ENCODE measurements around the gene EVC2. TPM values are rescaled to one million over a fixed set of nuclear protein-coding genes. Genes with fewer than 3 reads are reported as not detected.

Gene EVC2
- total RNA-seq, 2 donors from 2014 or later = 0.49 to 0.93 TPM

GRCh38 chr4:5753366-5753765 lies 45.0 kb upstream of the EVC2 start:
- Histone ChIP-seq H3K36me3 (no peaks in the 10 kb centered on the region), H3K9ac (ENCODE audit: low read depth in 2 of 2, low read length in 2 of 2) (no peak overlapping the region), H3K27ac (no peak overlapping the region), H3K4me1 (no peaks in the 10 kb centered on the region), H3K9me3 (no peaks in the 10 kb centered on the region), H3K4me3 (no peak overlapping the region), H3K27me3 (no peaks in the 10 kb centered on the region)
- no peak for DNase-seq
- TF ChIP-seq, protein P1, sequence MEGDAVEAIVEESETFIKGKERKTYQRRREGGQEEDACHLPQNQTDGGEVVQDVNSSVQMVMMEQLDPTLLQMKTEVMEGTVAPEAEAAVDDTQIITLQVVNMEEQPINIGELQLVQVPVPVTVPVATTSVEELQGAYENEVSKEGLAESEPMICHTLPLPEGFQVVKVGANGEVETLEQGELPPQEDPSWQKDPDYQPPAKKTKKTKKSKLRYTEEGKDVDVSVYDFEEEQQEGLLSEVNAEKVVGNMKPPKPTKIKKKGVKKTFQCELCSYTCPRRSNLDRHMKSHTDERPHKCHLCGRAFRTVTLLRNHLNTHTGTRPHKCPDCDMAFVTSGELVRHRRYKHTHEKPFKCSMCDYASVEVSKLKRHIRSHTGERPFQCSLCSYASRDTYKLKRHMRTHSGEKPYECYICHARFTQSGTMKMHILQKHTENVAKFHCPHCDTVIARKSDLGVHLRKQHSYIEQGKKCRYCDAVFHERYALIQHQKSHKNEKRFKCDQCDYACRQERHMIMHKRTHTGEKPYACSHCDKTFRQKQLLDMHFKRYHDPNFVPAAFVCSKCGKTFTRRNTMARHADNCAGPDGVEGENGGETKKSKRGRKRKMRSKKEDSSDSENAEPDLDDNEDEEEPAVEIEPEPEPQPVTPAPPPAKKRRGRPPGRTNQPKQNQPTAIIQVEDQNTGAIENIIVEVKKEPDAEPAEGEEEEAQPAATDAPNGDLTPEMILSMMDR (IDR thresholded peaks at IDR 0.05) = no peak
- intact Hi-C loops (cut with DNase I) = no loop called here

GRCh38 chr4:5752376-5753184 lies 44.2 kb upstream of the EVC2 start:
- Histone ChIP-seq H3K27ac (no peak overlapping the region), H3K27me3 (no peaks in the 10 kb centered on the region), H3K9ac (ENCODE audit: low read depth in 2 of 2, low read length in 2 of 2) (no peak overlapping the region), H3K36me3 (no peaks in the 10 kb centered on the region), H3K4me3 (no peak overlapping the region), H3K4me1 (no peaks in the 10 kb centered on the region), H3K9me3 (no peaks in the 10 kb centered on the region)
- intact Hi-C loops (cut with DNase I) = no loop called here
- TF ChIP-seq, protein P1 (IDR thresholded peaks at IDR 0.05) = no peak
- DNase-seq = peak; percentile 7

DNA sequence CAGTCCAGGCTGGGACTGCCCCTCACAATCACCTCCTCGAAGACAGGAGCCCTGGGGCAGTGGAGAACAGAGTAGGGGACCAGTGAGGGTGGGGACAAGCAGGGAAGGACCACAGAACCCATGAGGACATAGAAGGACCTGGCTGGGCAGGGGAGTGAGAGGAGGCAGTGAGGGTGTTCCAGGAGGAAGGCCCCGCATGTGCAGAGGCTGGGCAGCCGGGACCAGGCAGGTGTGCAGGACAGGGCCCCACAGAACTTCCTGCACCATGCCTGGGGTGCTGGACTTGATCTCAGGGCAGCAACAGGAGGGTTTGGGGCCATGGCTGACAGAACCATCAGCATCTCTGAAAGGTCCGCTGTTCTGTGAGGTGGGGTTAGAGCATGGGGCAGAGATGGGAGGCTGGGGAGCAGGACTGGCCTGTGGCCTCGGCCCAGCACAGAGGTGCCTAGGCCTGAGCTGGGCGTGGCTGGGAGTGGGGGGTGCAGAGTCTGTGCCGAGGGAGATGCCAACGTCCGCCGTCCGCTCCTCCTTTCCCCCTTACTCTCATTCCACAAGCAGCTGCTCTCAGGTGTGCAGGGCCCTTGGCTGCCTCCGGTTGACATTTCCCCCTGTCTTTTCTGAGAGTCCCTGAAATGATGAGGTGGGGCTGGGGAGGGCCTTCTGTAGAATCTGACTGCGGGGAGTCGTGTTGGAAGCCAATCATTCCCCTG lies 43.5 kb upstream of the EVC2 start:
- H3K36me3 ChIP-seq = no peaks in the 10 kb centered on the region
- no peaks in the 10 kb centered on the region for H3K9me3 ChIP-seq
- no peaks in the 10 kb centered on the region for H3K27me3 ChIP-seq
- H3K4me3 ChIP-seq = no peak overlapping the region
- H3K27ac ChIP-seq = no peak overlapping the region
- intact Hi-C loops (cut with DNase I) = no loop called here
- H3K9ac ChIP-seq (ENCODE audit: low read depth in 2 of 2, low read length in 2 of 2) = no peak overlapping the region
- DNase-seq = peak; percentile 3
- H3K4me1 ChIP-seq = no peaks in the 10 kb centered on the region
- TF ChIP-seq, protein P1 (IDR thresholded peaks at IDR 0.05) = no peak

- H3K9ac ChIP-seq (ENCODE audit: low read depth in 2 of 2, low read length in 2 of 2) = no peak overlapping the region
- DNase-seq = no peak
- H3K4me3 ChIP-seq = no peak overlapping the region
- intact Hi-C loops (cut with DNase I) = no loop called here
- TF ChIP-seq, protein P1 (IDR thresholded peaks at IDR 0.05) = no peak
- H3K36me3 ChIP-seq = no peaks in the 10 kb centered on the region
- no peak overlapping the region for H3K27ac ChIP-seq
- H3K27me3 ChIP-seq = no peaks in the 10 kb centered on the region
- H3K4me1 ChIP-seq = no peaks in the 10 kb centered on the region
- H3K9me3 ChIP-seq = no peaks in the 10 kb centered on the region
Measured at GRCh38 chr4:5750946-5751665, 42.7 kb upstream of the EVC2 start.
